ENCODE data around the gene ALOX15.
"Not testable (repeated sequence)": the region's sequence is repeated elsewhere in the genome, so short reads cannot be mapped to it uniquely, and the experiment has no call there.

Gene ALOX15

DNA sequence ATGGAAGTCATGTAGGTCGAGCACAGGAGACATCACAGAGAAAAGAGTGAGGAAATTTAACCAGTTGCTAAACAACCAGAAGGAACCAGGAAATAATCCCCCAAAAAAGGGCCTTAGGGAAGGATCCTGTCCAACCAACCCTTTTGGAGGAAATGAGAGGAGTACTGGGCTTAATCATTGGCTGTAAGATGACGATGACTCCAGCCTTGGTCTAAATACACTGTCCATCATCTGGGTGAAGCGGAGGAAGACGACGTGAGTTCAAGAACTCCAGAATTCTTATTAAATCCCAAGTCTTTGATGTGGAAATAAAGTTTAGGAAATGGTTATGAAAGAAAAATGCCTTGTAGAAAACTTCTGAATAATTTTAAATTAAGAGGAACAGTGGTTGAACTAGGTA lies 11.5 kb upstream of the ALOX15 start:
- no peak for DNase-seq

- no peak for DNase-seq
These were observed 7.3 kb upstream of the ALOX15 start for GRCh38 chr17:4648741-4649140.

- DNase-seq, result peak in 2 of 56 donors; percentile 7 to 22
These were observed 4.2 kb upstream of the ALOX15 start for GRCh38 chr17:4645642-4646041.

DNA sequence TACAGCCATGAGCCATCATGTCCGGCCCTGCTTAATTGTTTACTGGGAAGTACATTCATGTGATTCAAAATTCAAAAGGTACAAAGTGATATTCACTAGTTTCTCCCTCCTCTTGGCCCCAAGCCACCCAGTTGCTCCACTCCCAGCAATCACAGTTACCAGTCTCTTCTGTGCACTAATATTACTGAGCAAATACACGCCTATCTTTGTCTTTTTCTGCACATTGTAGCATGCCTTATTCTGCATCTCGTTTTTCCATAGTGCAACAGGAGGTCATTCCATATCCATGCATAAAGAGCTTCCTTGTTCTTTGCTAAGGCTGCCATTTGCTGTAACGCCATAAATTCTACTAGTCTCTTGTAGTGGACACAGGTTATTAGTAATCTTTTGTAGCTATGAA lies 2.2 kb upstream of the ALOX15 start:
- no peak for DNase-seq

DNA sequence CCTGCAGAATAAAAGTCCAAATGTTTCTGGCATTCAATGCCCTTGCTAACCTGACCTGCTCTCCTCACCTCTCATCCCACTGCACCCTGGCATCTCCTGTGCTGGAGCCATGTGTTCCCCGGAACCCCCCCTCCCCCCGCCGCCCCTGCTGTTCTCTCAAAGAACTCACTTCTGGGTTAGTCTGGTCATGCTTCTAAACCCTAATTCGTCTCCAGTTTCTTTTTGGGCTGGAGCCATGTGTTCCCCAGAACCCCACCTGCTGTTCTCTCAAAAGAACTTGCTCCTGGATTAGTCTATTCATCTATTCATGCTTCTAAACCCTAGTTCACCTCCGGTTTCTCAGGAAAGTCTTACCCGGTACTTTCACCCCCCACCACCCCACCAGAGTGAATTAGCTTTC lies 808 bp upstream of the ALOX15 start:
- no peak for DNase-seq

DNA sequence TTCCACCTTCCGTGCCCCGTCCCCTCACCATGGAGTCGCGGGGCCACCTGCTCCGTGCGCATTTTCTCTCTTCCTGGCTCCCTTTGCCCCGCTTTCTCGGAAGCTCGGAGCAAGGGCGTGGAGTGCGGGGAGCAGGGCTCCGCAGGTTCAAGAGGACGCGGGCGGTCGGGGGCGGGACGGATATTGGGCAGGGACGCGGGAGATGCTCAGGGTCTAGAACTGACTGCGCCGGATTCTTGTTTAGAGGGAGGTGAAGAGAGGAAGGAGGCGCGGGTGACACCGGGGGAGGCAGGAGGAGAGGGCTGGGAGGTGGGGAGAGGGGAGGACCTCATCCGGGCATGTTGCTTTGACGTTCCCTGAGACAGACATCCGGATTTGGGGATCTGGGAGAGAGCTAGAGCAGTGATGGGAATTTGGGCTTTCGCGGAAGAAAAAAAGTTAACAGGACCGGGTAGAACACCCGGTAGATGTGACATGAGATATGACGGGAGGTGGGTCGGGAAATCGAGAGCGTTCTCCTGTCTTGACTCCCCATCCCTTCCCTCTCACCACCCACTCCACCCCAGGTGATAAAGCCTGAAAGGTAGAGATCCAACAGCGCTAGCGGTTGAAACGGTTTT lies 799 bp downstream of the ALOX15 start:
- DNase-seq, result peak in 7 of 56 donors; percentile 1 to 54 (median 10)

DNA sequence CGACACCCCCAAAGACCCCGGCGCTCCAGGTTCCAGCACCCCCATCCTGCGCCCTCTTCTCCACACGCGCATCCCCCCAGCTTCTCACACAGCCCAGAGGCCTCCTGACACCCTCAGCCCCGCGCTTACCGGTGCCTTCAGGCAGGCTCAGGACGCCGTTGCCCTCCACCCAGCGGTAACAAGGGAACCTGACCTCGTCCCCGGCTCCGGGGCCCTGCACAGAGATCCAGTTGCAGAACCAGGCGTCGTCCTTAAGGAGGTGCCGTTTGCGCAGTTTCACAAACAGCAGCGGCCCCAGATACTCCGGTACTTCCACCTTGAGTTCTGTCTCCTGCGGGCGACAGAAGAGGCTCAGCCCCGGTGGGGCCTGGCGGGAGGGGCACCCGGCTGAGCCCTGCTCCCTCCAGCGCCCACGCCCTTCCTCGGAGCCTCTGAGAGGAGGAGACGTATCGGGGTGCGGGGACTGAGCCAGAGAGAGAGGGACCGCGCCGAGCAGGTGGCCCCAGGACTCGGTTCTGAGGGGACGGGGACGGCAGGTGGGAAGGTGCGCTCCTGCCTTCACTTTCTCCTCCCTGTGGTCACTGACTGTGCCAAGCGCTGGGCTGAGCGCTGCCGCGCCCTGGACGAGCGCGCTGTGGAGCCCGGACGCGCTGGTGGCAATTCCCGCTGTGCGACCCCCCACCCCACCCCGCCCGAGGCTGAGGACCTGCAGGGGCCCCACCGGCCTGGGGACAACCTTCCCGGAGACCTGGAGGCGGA lies 2.0 kb downstream of the ALOX15 start:
- DNase-seq, result peak in 6 of 56 donors; percentile 3 to 17 (median 10)

GRCh38 chr17:4638766-4639165 lies 2.7 kb downstream of the ALOX15 start:
- not testable (repeated sequence) for DNase-seq

- peak in 1 of 56 donors; percentile 1 for DNase-seq
These were observed 4.9 kb downstream of the ALOX15 start for GRCh38 chr17:4636474-4637100.

DNA sequence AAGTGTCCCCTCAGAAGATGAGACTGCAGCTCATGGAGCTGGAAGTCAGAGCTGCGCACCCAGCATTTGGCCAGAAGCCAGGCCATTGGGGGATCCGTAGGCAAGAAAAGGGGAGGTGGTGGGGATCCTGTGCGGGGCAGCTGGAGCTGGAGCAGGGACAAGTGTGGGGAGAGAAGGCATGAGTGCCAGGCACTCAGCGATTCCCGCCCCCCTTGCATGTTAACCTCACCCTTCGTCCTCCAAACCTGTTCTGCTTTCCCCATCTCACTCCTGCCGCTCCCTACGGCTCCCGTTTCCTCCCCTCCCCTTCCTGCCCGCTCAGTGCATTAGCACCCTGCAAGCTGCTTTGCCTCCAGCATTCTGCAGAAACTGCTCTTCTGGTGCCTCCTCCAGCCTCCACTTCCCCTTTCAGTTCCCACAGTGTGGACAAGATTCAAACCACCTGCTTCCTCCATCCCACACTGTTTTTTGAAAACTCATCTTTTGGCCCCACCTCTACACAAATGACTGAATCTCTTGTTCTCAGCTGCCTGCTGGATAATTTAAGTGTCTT lies 5.6 kb downstream of the ALOX15 start:
- DNase-seq, result peak in 6 of 56 donors; percentile 5 to 23 (median 14)

DNA sequence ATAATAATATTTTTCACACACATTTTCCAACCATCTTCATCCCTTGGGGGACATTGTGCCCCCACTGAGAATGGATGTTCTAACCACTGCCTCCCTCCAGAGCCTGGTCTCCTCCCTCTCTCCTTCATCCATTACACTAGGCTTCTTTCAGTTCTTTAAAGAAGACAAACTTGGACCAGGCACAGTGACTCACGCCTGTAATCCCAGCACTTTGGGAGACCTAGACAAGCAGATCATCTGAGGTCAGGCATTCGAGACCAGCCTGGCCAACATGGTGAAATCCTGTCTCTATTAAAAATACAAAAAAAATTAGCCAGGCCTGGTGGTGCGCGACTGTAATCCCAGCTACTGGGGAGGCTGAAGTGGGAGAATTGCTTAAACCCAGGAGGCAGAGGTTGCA lies 6.5 kb downstream of the ALOX15 start:
- DNase-seq, result no peak

- DNase-seq, result no peak
These were observed 7.8 kb downstream of the ALOX15 start for GRCh38 chr17:4633643-4634042.

DNA sequence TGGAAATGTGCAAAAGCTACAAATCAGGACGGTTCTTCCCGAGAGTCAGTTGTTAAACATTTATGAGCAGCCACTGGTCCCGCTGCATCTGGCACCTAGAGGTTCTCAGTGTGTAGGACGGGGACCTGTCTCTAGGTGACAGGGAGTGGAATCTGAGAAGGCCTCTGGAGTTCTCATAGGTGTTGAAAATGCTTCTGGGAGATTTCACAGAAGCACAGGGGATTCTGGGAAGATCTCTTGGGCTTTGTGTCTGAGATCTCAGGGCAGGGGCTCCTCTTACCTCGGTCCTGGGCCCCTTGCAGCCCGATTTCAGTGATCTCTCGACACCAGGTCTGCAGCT lies 8.9 kb downstream of the ALOX15 start:
- DNase-seq, result no peak

DNA sequence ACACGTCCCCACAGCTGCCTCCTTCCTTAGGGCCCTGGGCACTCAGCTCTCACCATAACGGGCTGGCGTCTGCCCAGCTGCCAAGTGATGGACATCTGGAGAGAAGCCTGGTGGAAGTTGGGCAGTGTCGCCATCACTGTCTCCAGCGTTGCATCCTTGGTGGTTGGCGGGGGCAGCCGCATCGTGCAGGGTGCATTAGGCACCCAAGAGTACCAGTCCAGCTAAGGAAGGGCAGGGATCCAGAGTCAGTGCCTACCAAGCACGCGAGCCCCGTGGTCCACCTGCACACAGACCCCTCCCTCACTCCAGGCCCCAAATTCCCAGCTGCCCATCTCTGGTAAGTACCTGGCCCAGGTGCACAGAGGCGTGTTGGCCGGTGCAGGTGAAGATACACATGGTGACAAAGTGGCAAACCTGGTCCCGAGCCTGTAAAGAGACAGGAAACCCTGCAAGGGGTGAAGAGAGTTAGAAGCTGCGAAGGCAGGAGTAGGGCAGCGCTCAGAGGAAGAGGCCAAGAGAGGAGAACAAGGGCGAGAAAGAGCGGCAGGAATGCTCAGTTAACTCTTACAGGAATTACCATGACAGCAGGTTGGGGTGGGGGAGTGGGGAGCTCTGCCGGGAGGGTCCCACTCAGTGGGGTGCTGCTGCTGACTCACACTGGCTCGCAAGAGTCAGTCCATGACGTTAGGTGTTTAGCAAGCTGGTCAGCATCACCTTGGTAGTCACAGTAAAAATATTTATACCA lies 9.5 kb downstream of the ALOX15 start:
- DNase-seq, result no peak

- DNase-seq, result no peak
These were observed 10.0 kb downstream of the ALOX15 start for GRCh38 chr17:4631431-4631830.

- no peak for DNase-seq
These were observed 14.7 kb downstream of the ALOX15 start for GRCh38 chr17:4626734-4627256.

- no peak for DNase-seq
These were observed 16.3 kb downstream of the ALOX15 start for GRCh38 chr17:4625181-4625617.

- not testable (repeated sequence) for DNase-seq
These were observed 17.0 kb downstream of the ALOX15 start for GRCh38 chr17:4624451-4624911.

DNA sequence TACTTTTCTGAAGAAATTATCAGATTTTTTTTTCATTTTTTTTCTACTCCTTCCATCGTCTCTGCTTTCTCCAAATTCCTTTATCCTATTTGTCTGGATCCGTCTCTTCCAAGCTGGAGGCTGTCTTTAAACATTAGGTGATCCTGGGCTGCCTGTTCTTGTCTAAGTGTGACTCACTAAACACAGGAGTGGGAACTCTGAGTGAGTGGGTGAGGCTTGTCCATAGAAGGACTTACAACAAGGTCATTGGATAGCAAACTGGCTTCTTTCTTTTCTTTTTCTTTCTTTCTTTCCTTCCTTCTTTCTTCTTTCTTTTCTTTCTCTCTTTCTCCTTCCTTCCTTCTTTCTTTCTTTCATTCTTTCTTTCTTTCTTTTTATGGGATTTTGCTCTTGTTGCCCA lies 18.2 kb downstream of the ALOX15 start:
- no peak for DNase-seq

- DNase-seq, result no peak
These were observed 19.1 kb downstream of the ALOX15 start for GRCh38 chr17:4622375-4622774.

- DNase-seq, result no peak
These were observed 20.9 kb downstream of the ALOX15 start for GRCh38 chr17:4620531-4621101.

Data from nucleus accumbens (tissue), 56 donors.